ENCODE measurements around the gene PDZD8.

The PDZD8 gene

DNA sequence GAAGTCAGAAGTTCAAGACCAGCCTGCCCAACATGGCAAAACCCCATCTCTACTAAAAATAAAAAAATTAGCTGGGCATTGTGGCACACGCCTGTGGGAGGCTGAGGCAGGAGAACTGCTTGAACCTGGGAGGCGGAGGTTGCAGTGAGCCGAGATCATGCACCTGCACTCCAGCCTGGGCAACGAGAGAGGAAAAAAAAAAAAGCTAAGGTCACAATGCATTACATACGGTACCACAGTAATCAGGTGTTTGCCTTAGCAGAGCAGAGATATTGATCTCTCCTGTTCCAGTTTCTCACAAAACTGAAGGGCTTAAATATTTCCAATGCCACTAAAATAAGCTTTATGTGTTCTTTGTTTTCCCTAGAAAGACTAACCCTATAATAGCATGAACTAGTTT is 7.5 kb downstream of the PDZD8 start:
- Mint-ChIP-seq H3K4me1 (ENCODE audit: low read depth) (peaks cover 35% of the 10 kb centered on the region), H3K27ac (no peak overlapping the region), H3K4me3 (no peak overlapping the region), H3K9me3 (no peaks in the 10 kb centered on the region), H3K27me3 (ENCODE audit: low read depth) (no peaks in the 10 kb centered on the region), H3K36me3 (ENCODE audit: low read depth) (peaks cover 1% of the 10 kb centered on the region)
- no peak for DNase-seq (ENCODE audit: low spot score)

DNA sequence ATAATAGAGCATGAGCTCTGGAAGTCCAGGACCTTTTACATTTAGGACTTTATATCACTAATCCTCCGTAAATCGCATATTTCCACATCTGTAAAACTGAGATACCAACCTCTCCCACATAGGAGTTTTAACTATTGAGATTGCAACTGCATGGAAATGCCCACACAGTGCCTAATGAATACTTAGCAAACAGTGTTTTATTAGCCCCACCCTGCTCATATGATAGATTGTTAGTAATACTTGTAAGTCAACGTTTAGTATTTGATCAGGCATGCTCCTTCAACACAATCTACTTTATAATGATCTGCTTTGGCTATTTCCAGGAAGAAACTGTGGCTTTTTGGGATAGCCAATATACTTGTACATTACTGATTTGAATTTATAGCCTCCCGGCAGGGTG is 8.5 kb downstream of the PDZD8 start:
- H3K36me3 Mint-ChIP-seq (ENCODE audit: low read depth), result peaks cover 1% of the 10 kb centered on the region
- no peaks in the 10 kb centered on the region for H3K27me3 Mint-ChIP-seq (ENCODE audit: low read depth)
- no peak overlapping the region for H3K4me3 Mint-ChIP-seq
- no peak overlapping the region for H3K27ac Mint-ChIP-seq
- H3K9me3 Mint-ChIP-seq, result no peaks in the 10 kb centered on the region
- H3K4me1 Mint-ChIP-seq (ENCODE audit: low read depth), result peaks cover 29% of the 10 kb centered on the region
- no peak for DNase-seq (ENCODE audit: low spot score)

DNA sequence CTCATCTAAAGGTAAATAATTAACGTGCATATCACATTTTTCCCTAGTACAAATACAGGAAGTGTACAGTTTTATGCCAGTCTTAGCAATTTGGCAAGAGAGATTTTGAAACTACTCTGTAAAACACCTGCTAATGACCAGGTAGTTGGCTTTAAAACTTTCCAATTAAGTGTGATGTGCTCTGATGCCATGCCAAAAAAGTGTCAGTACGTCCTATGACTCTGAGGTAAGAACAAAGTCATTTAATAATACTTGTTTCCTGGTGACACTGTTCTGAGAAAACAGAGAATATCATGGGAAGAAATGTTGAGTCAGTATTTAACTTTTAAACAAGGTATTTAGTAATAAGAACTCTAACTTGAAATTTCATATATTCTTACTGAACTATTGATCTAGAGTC is 9.6 kb downstream of the PDZD8 start:
- no peak overlapping the region for H3K4me3 Mint-ChIP-seq
- H3K36me3 Mint-ChIP-seq (ENCODE audit: low read depth), result peaks cover 1% of the 10 kb centered on the region
- no peak for DNase-seq (ENCODE audit: low spot score)
- no peak overlapping the region for H3K27ac Mint-ChIP-seq
- no peaks in the 10 kb centered on the region for H3K27me3 Mint-ChIP-seq (ENCODE audit: low read depth)
- no peaks in the 10 kb centered on the region for H3K9me3 Mint-ChIP-seq
- H3K4me1 Mint-ChIP-seq (ENCODE audit: low read depth), result peaks cover 29% of the 10 kb centered on the region

DNA sequence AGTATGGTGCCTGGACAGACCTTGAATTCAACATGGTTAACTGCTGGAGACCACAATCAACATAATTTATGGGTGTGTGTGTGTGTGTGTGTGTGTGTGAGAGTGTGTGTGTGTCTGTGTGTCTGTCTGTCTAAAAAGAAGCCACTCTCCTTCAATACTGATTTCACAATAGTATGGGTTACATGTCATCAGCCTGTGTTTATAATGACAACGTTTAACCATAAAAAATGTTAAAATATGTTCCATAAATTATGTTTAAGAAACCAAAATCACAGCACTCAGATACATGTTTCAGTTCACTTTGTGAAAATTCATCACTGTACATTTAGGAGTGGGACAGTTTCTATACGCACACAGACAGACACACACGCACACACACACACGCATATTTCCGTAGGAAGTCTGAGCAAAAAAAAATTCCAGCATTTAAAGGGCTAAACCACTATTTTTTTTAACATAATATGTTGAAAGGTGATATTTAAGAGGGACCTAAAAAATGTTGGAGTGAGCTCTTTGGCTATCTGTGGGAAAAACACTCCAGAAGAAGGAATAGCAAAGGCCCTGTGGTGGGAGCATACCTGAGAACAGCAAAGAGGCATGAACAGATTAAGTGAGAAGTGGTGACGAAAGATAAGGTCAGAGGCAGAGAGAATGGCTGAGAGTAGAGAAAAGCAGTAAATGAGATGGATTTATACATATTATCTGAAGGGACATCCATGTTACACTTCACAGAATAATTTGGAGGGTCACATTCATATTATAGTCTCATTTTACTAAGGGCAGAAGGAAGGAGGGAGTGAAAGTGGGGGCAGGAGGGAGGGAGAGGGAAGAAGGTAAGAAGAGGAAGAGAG is 10.9 kb downstream of the PDZD8 start:
- no peak overlapping the region for H3K27ac Mint-ChIP-seq

DNA sequence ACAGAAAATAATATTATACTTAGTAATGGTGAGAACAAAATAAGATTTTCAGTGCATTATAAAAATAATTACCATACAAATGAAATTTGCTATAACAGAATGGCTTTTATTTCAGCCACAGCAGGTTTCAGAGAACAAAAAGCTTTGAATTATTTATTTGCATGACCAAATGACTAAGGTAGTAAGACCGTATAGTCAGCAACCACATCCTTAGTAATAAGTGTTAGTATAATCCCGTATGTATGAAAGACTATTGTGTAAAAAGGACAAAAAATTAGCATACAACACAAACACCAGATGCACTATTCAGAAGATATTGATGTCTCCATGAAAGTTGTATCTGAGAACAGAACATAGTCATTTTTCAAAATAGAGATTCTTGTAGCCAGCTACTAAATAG is 12.2 kb downstream of the PDZD8 start:
- no peak for DNase-seq (ENCODE audit: low spot score)
- H3K27me3 Mint-ChIP-seq (ENCODE audit: low read depth), result no peaks in the 10 kb centered on the region
- no peaks in the 10 kb centered on the region for H3K9me3 Mint-ChIP-seq
- H3K27ac Mint-ChIP-seq, result no peak overlapping the region
- no peaks in the 10 kb centered on the region for H3K36me3 Mint-ChIP-seq (ENCODE audit: low read depth)
- peaks cover 30% of the 10 kb centered on the region for H3K4me1 Mint-ChIP-seq (ENCODE audit: low read depth)
- H3K4me3 Mint-ChIP-seq, result no peak overlapping the region

More for the DNA sequence above, 10.9 kb downstream of the PDZD8 start:
- H3K27me3 Mint-ChIP-seq (ENCODE audit: low read depth), result no peaks in the 10 kb centered on the region
- H3K36me3 Mint-ChIP-seq (ENCODE audit: low read depth), result no peaks in the 10 kb centered on the region
- H3K9me3 Mint-ChIP-seq, result no peaks in the 10 kb centered on the region
- peaks cover 29% of the 10 kb centered on the region for H3K4me1 Mint-ChIP-seq (ENCODE audit: low read depth)
- H3K4me3 Mint-ChIP-seq, result no peak overlapping the region
- no peak for DNase-seq (ENCODE audit: low spot score)

DNA sequence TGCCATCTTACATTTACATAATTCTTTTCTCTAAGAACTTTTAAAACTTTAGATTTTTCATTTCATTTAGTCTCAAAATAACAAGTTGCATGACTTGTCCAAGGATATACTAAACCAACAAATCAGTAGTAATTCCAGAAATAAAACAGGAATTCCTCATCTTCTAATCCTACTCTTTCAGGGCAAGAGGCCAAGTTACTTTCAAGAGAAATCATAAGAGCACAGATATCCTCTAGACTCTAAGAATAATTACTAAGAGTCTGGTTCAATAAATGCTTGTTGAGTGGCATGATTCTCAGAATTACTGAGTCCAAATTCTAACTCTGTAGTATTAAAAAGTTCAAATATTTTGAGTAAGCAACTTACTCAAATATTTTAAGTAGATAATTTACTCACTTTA is 12.9 kb downstream of the PDZD8 start:
- H3K9me3 Mint-ChIP-seq, result no peaks in the 10 kb centered on the region
- H3K27me3 Mint-ChIP-seq (ENCODE audit: low read depth), result no peaks in the 10 kb centered on the region
- no peak for DNase-seq (ENCODE audit: low spot score)
- H3K36me3 Mint-ChIP-seq (ENCODE audit: low read depth), result no peaks in the 10 kb centered on the region
- H3K27ac Mint-ChIP-seq, result no peak overlapping the region
- H3K4me1 Mint-ChIP-seq (ENCODE audit: low read depth), result peaks cover 29% of the 10 kb centered on the region
- H3K4me3 Mint-ChIP-seq, result no peak overlapping the region

DNA sequence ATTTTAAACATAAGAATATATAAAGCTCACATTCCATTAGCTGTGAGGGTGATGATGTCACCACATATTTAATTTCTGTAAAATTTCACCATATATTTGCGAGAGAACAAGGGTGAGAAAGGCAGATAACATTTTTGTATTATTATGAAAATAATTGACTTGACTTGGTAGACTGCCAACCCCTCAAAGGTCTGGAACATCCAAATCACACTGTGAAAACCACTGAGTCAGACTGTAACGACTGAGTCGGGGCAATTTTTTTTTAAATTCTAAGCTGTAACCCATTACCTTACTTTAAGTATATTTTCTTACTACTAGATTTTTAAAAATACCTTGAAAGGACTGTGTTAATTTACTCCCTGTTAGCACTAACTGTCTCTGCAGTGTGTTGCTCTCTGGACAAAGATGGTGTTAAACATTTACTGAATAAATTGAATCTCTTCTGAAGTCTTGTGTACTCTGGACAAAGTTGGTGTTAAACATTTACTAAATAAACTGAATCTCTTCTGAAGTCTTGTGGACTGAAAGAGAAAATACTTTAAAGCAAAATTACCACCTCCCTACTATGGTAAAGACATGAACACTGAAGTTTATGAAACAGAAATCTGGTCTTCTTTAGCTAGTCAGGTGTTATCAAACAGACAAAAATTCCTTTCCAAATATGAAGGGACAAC is 14.1 kb downstream of the PDZD8 start:
- Mint-ChIP-seq H3K27ac (no peak overlapping the region), H3K36me3 (ENCODE audit: low read depth) (no peaks in the 10 kb centered on the region), H3K4me1 (ENCODE audit: low read depth) (peaks cover 24% of the 10 kb centered on the region), H3K9me3 (no peaks in the 10 kb centered on the region), H3K27me3 (ENCODE audit: low read depth) (no peaks in the 10 kb centered on the region), H3K4me3 (no peak overlapping the region)
- DNase-seq (ENCODE audit: low spot score), result no peak

DNA sequence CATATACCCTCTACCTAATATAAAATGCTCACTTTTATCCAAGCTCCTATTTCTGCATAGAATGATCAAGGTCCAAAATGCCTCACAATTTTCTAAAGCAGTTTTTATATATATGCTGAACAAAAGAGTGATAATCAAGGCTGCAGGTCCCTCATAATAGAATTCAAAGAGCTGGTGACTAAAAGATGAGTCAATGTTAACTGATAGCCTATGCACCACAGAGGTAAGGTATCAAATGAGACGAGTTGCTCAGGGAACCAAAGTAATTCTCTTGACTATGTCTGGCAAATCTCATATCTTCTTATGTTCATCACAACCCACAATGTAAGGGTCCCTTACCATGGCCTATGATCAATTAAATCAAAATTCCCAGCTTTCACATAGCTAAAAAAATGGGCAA is 15.2 kb downstream of the PDZD8 start:
- Mint-ChIP-seq H3K4me3 (no peak overlapping the region), H3K4me1 (ENCODE audit: low read depth) (peaks cover 17% of the 10 kb centered on the region), H3K36me3 (ENCODE audit: low read depth) (no peaks in the 10 kb centered on the region), H3K27ac (no peak overlapping the region), H3K27me3 (ENCODE audit: low read depth) (no peaks in the 10 kb centered on the region), H3K9me3 (no peaks in the 10 kb centered on the region)
- DNase-seq (ENCODE audit: low spot score), result no peak

DNA sequence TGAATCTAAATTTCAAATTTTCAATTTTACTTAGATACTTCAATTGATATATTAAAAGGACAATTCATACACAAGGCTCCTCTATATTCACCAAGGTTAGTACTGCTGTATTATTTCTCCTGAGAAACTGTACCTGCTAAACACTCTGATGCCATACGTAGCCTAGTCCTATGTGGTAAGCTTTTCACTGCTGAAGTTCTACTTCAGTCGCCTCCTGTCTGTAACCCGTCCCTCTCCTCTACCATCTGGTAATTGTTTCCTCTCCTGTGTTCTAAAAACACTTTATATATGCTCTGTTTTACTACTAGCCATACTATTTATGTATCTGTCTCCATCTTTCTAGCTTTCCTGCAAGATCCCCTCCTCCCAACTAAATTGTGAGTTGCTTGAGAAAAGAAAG is 20.2 kb downstream of the PDZD8 start:
- no peaks in the 10 kb centered on the region for H3K27me3 Mint-ChIP-seq (ENCODE audit: low read depth)
- H3K36me3 Mint-ChIP-seq (ENCODE audit: low read depth), result peaks cover 4% of the 10 kb centered on the region
- H3K27ac Mint-ChIP-seq, result no peak overlapping the region
- peaks cover 25% of the 10 kb centered on the region for H3K4me1 Mint-ChIP-seq (ENCODE audit: low read depth)
- no peaks in the 10 kb centered on the region for H3K9me3 Mint-ChIP-seq
- DNase-seq (ENCODE audit: low spot score), result no peak
- H3K4me3 Mint-ChIP-seq, result no peak overlapping the region

DNA sequence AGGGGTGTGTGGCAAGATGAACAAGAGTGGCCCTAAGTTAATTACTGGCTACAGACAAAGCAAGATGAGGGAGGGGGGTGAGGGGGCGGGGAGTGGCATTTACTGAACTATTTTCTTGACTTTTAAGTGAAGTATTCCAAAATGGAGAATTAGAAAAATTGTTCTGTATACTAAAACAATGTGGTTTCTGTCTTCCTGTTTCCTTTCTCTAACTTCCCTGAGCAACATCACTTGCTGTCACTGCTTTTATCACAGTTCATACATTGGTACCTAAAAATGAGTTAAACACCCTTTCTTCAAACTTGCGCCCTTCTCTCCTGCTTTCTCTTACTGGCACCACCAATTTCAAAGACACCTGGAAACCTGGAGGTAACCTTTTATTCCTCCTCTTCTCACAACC is 21.6 kb downstream of the PDZD8 start:
- H3K27me3 Mint-ChIP-seq (ENCODE audit: low read depth), result no peaks in the 10 kb centered on the region
- H3K9me3 Mint-ChIP-seq, result no peaks in the 10 kb centered on the region
- no peak for DNase-seq (ENCODE audit: low spot score)
- peak overlapping the region; percentile 12 for H3K27ac Mint-ChIP-seq
- peak overlapping the region; percentile 6 for H3K4me3 Mint-ChIP-seq
- peaks cover 4% of the 10 kb centered on the region for H3K36me3 Mint-ChIP-seq (ENCODE audit: low read depth)
- H3K4me1 Mint-ChIP-seq (ENCODE audit: low read depth), result peaks cover 26% of the 10 kb centered on the region

DNA sequence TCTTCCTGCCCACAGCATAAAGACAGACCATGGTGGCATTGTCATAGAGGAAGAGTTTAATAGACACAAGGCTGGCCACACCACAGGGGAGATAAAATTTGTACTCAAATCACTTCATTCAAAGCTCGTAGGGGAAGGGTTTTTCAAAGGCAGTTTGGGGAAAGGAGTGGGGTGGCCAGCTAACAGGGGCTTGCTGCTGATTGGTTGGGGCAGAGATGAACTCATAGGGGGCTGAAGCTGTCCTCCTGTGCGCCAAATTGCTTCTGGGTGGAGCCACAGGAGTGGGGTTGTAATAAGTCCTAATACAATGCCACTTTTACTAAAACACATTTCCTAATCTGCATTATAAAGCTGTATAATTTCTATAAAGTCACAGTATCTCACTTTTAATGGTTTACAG is 22.5 kb downstream of the PDZD8 start:
- H3K36me3 Mint-ChIP-seq (ENCODE audit: low read depth), result peaks cover 4% of the 10 kb centered on the region
- H3K4me1 Mint-ChIP-seq (ENCODE audit: low read depth), result peaks cover 22% of the 10 kb centered on the region
- no peak for DNase-seq (ENCODE audit: low spot score)
- no peak overlapping the region for H3K27ac Mint-ChIP-seq
- H3K9me3 Mint-ChIP-seq, result no peaks in the 10 kb centered on the region
- no peak overlapping the region for H3K4me3 Mint-ChIP-seq
- no peaks in the 10 kb centered on the region for H3K27me3 Mint-ChIP-seq (ENCODE audit: low read depth)

DNA sequence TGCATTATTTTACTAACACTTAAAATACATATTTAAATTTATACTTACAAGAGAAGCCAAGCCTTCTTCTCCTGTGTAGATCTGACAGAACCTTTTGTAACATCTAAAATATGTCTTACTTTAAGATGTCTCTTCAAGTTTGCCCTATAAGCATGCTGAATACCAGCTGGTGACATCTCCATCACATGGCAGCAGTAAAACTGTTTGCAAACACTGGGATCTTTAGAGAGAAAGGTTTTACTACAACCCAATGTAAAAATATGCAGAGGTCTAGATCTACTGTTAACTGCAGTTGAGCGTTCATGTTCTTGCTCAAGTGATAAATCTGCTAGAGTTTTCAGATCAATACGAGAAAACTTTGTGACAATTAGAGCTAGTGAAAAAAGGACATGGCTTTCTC is 23.2 kb downstream of the PDZD8 start:
- no peaks in the 10 kb centered on the region for H3K9me3 Mint-ChIP-seq
- no peak for DNase-seq (ENCODE audit: low spot score)
- no peaks in the 10 kb centered on the region for H3K27me3 Mint-ChIP-seq (ENCODE audit: low read depth)
- H3K4me1 Mint-ChIP-seq (ENCODE audit: low read depth), result peaks cover 22% of the 10 kb centered on the region
- H3K4me3 Mint-ChIP-seq, result no peak overlapping the region
- no peak overlapping the region for H3K27ac Mint-ChIP-seq
- peaks cover 4% of the 10 kb centered on the region for H3K36me3 Mint-ChIP-seq (ENCODE audit: low read depth)

DNA sequence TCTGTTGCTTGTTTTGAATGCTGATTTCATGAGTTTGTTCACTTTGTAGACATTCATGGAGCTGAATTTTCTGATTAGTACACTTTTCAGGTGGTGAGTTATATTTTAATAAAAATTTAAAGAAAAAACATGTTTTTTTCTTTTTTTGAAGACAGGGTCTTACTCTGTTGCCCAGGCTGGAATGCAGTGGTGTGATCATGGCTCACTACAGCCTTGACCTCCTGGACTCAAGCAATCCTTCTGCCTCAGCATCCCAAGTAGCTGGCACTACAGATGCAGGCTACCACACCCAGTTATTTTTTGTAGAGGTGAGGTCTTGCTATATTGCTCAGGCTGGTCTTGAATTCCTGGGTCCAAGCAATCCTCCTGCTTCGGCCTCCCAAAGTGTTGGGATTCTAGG is 23.7 kb downstream of the PDZD8 start:
- Mint-ChIP-seq H3K36me3 (ENCODE audit: low read depth) (peaks cover 4% of the 10 kb centered on the region), H3K4me3 (no peak overlapping the region), H3K4me1 (ENCODE audit: low read depth) (peaks cover 22% of the 10 kb centered on the region), H3K9me3 (no peaks in the 10 kb centered on the region), H3K27ac (no peak overlapping the region), H3K27me3 (ENCODE audit: low read depth) (no peaks in the 10 kb centered on the region)
- no peak for DNase-seq (ENCODE audit: low spot score)

DNA sequence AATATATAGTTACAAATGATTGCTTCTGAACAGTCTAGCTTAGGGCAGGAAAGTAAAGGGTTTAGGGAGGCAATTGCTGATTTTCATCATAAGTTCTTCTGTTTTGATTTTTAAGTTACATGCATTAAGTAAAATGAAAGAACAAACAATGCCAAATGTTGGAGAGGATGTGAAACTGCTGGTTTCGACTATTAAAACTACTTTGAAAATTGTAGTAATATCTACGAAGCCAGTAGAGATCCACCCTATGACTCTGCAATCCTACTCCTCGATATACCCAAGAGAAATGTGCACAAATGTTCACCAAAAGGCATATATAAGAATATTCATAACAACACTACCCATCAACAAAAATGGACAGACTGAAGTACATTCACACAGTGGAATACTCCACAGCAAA is 24.3 kb downstream of the PDZD8 start:
- no peaks in the 10 kb centered on the region for H3K27me3 Mint-ChIP-seq (ENCODE audit: low read depth)
- peaks cover 4% of the 10 kb centered on the region for H3K36me3 Mint-ChIP-seq (ENCODE audit: low read depth)
- H3K27ac Mint-ChIP-seq, result no peak overlapping the region
- H3K4me1 Mint-ChIP-seq (ENCODE audit: low read depth), result peaks cover 22% of the 10 kb centered on the region
- no peak for DNase-seq (ENCODE audit: low spot score)
- H3K9me3 Mint-ChIP-seq, result no peaks in the 10 kb centered on the region
- no peak overlapping the region for H3K4me3 Mint-ChIP-seq
